Measurements from ENCODE around the gene SIGLEC10. TPM values are rescaled to one million over a fixed set of nuclear protein-coding genes. Genes with fewer than 3 reads are reported as not detected.
"Not testable (repeated sequence)": the region's sequence is repeated elsewhere in the genome, so short reads cannot be mapped to it uniquely, and the experiment has no call there.

The SIGLEC10 gene
- total and polyA plus RNA-seq, 2 experiments from 2014 or later: 0.47 TPM; not detected in 1

GRCh38 chr19:51448011-51448410 is 30.6 kb upstream of the SIGLEC10 start:
- Mint-ChIP-seq H3K4me1 (no peaks in the 10 kb centered on the region), H3K4me3 (no peak overlapping the region), H3K27me3 (ENCODE audit: insufficient read depth, low read depth, poor library complexity) (peaks cover 8% of the 10 kb centered on the region)

GRCh38 chr19:51447510-51447909 is 30.1 kb upstream of the SIGLEC10 start:
- H3K36me3 ChIP-seq (ENCODE audit: insufficient read depth); H3K27ac ChIP-seq (ENCODE audit: low read depth); H3K36me3 Mint-ChIP-seq (ENCODE audit: low read depth); H3K4me3 Mint-ChIP-seq; H4K20me1 ChIP-seq (replicated peaks; ENCODE audit: insufficient read depth); H3K27me3 Mint-ChIP-seq (ENCODE audit: insufficient read depth, low read depth, poor library complexity); H3K4me1 ChIP-seq (ENCODE audit: insufficient read depth); H3K27ac Mint-ChIP-seq; H3K27me3 ChIP-seq (ENCODE audit: insufficient read depth); ATAC-seq; H3K4me2 ChIP-seq; H2AFZ ChIP-seq; H3K4me3 ChIP-seq; H3K79me2 ChIP-seq (replicated peaks; ENCODE audit: insufficient read depth); H3K9me2 ChIP-seq (ENCODE audit: insufficient read depth); H3K4me1 Mint-ChIP-seq; H3F3A ChIP-seq (replicated peaks; ENCODE audit: low read depth); DNase-seq (ENCODE audit: low spot score): not testable (repeated sequence)
- peaks cover 57% of the 10 kb centered on the region for H3K9me3 Mint-ChIP-seq

More at GRCh38 chr19:51448011-51448410, 30.6 kb upstream of the SIGLEC10 start:
- H3K36me3 Mint-ChIP-seq (ENCODE audit: low read depth): peaks cover 5% of the 10 kb centered on the region
- Histone ChIP-seq H3K36me3 (ENCODE audit: insufficient read depth) (no peaks in the 10 kb centered on the region; the same call in 1 of the 2 replicates), H3K4me1 (ENCODE audit: insufficient read depth) (no peaks in the 10 kb centered on the region), H3K27ac (ENCODE audit: low read depth) (no peak overlapping the region), H3F3A (replicated peaks; ENCODE audit: low read depth) (no peaks in the 10 kb centered on the region), H3K9me2 (ENCODE audit: insufficient read depth) (no peaks in the 10 kb centered on the region), H3K27me3 (ENCODE audit: insufficient read depth) (no peaks in the 10 kb centered on the region), H4K20me1 (replicated peaks; ENCODE audit: insufficient read depth) (no peaks in the 10 kb centered on the region), H3K4me2 (no peak overlapping the region), H2AFZ (no peak overlapping the region), H3K79me2 (replicated peaks; ENCODE audit: insufficient read depth) (no peaks in the 10 kb centered on the region), H3K4me3 (no peak overlapping the region)
- TF ChIP-seq JUNB (IDR thresholded peaks at IDR 0.05; ENCODE audit: unreplicated experiment): no peak
- no peak for TF ChIP-seq ETS1 (IDR thresholded peaks at IDR 0.05)
- TF ChIP-seq POLR2AphosphoS5 (IDR thresholded peaks at IDR 0.05; ENCODE audit: low read depth): no peak
- TF ChIP-seq REST (IDR thresholded peaks at IDR 0.05; ENCODE audit: unreplicated experiment): no peak
- TF ChIP-seq STAT1 (IDR thresholded peaks at IDR 0.05; ENCODE audit: unreplicated experiment): no peak
- TF ChIP-seq EZH2 (IDR thresholded peaks at IDR 0.05; ENCODE audit: low read depth, unreplicated experiment): no peak
- no peak for TF ChIP-seq NANOG (IDR thresholded peaks at IDR 0.05; ENCODE audit: borderline replicate concordance)
- no peak for TF ChIP-seq EZH2phosphoT487 (IDR thresholded peaks at IDR 0.05; ENCODE audit: unreplicated experiment)
- TF ChIP-seq ZNF331 (CRISPR knock-in tag; IDR thresholded peaks at IDR 0.05; ENCODE audit: low read depth): no peak
- peaks cover 62% of the 10 kb centered on the region for H3K9me3 Mint-ChIP-seq
- no peak for DNase-seq (ENCODE audit: low spot score)
- no peak for ATAC-seq
- no peak overlapping the region for H3K27ac Mint-ChIP-seq
